H9 (cell line): ENCODE data around the gene C20orf202. TPM values are rescaled to one million over a fixed set of nuclear protein-coding genes. Genes with fewer than 3 reads are reported as not detected.

Source experiments
- DNase-seq: peaks from one replicate; pipeline ENCODE4 v3.0.0-alpha.2; 2017
- H2AFZ ChIP-seq: one replicate; pipeline ENCODE4 v1.6.1; 2013; ENCODE audit warnings: mild to moderate bottlenecking, low read length, control low read depth, moderate library complexity
- H2AK5ac ChIP-seq: 2 replicates; pipeline ENCODE4 v1.6.1; 2013; ENCODE audit warnings: low read length, control low read depth, mixed read lengths; ENCODE audit not compliant: insufficient read length
- H2BK120ac ChIP-seq: one replicate; pipeline ENCODE4 v1.6.1; 2013; ENCODE audit warnings: low read depth, mild to moderate bottlenecking, low read length, control low read depth, inconsistent platforms; ENCODE audit not compliant: poor library complexity, severe bottlenecking
- H2BK12ac ChIP-seq: 2 replicates; pipeline ENCODE4 v1.6.1; 2013; ENCODE audit warnings: low read length, control low read depth, mixed read lengths, low read depth; ENCODE audit not compliant: insufficient read length
- H2BK15ac ChIP-seq: 2 replicates; pipeline ENCODE4 v1.6.1; 2013; ENCODE audit warnings: low read depth, low read length, control low read depth
- H2BK20ac ChIP-seq: one replicate; pipeline ENCODE4 v1.6.1; 2013; ENCODE audit warnings: low read depth, mild to moderate bottlenecking, low read length, control low read depth, inconsistent platforms; ENCODE audit not compliant: poor library complexity, severe bottlenecking
- H2BK5ac ChIP-seq: 2 replicates; pipeline ENCODE4 v1.6.1; 2013; ENCODE audit warnings: low read length, control low read depth, mixed read lengths; ENCODE audit not compliant: insufficient read length
- H3K14ac ChIP-seq: 2 replicates; pipeline ENCODE4 v1.6.1; 2013; ENCODE audit warnings: low read length, control low read depth; ENCODE audit not compliant: insufficient read depth
- H3K18ac ChIP-seq: 2 replicates; pipeline ENCODE4 v1.6.1; 2013; ENCODE audit warnings: low read depth, mild to moderate bottlenecking, mixed read lengths, low read length, control low read depth; ENCODE audit not compliant: insufficient read length
- H3K23ac ChIP-seq: 2 replicates; pipeline ENCODE4 v1.6.1; 2013; ENCODE audit warnings: low read length, control low read depth, mixed read lengths, low read depth; ENCODE audit not compliant: insufficient read length
- H3K23me2 ChIP-seq: 2 replicates; pipeline ENCODE4 v1.6.1; 2013; ENCODE audit warnings: low read depth, mild to moderate bottlenecking, mixed read lengths, low read length, control low read depth; ENCODE audit not compliant: insufficient read length, poor library complexity, severe bottlenecking
- H3K27ac ChIP-seq: 2 replicates; pipeline ENCODE4 v1.5.1; 2013; ENCODE audit warnings: low read length, control low read depth, mixed read lengths, low read depth; ENCODE audit not compliant: insufficient read length
- H3K27me3 ChIP-seq: 2 replicates; pipeline ENCODE4 v1.6.1; 2013; ENCODE audit warnings: low read length, control low read depth, inconsistent platforms; ENCODE audit not compliant: insufficient read depth
- H3K4ac ChIP-seq: 2 replicates; pipeline ENCODE4 v1.6.1; 2013; ENCODE audit warnings: low read depth, mild to moderate bottlenecking, control low read depth, inconsistent platforms, low read length, moderate library complexity
- H3K4me1 ChIP-seq: 2 replicates; pipeline ENCODE4 v1.6.1; 2013; ENCODE audit warnings: low read length, control low read depth, inconsistent platforms; ENCODE audit not compliant: insufficient read depth
- H3K4me2 ChIP-seq: 2 replicates; pipeline ENCODE4 v1.6.1; 2013; ENCODE audit warnings: low read length, control low read depth, mixed read lengths; ENCODE audit not compliant: insufficient read length, insufficient read depth
- H3K56ac ChIP-seq: 2 replicates; pipeline ENCODE4 v1.6.1; 2013; ENCODE audit warnings: low read depth, mild to moderate bottlenecking, mixed read lengths, low read length, control low read depth; ENCODE audit not compliant: insufficient read length
- H3K79me1 ChIP-seq: 2 replicates; pipeline ENCODE4 v1.6.1; 2013; ENCODE audit warnings: low read depth, mild to moderate bottlenecking, moderate library complexity, low read length, control low read depth, inconsistent platforms; ENCODE audit not compliant: insufficient read depth, poor library complexity, severe bottlenecking
- H3K79me2 ChIP-seq: 2 replicates; pipeline ENCODE4 v1.6.1; 2013; ENCODE audit warnings: low read length, control low read depth, inconsistent platforms; ENCODE audit not compliant: insufficient read depth
- H3K9ac ChIP-seq: 2 replicates; pipeline ENCODE4 v1.6.1; 2013; ENCODE audit warnings: low read length, control low read depth, mixed read lengths; ENCODE audit not compliant: insufficient read length; ENCODE audit errors: extremely low read depth
- H3K9me3 ChIP-seq: one replicate; pipeline ENCODE4 v1.6.1; 2013; ENCODE audit warnings: low read depth, low read length, inconsistent platforms; ENCODE audit not compliant: control insufficient read depth
- H3T11ph ChIP-seq: one replicate; pipeline ENCODE4 v1.6.1; 2013; ENCODE audit warnings: mild to moderate bottlenecking, low read length, control low read depth, inconsistent platforms
- H4K20me1 ChIP-seq: one replicate; pipeline ENCODE4 v1.6.1; 2013; ENCODE audit not compliant: control insufficient read depth, insufficient read length, insufficient read depth
- H4K5ac ChIP-seq: 2 replicates; pipeline ENCODE4 v1.6.1; 2013; ENCODE audit warnings: low read depth, mild to moderate bottlenecking, mixed read lengths, low read length, control low read depth; ENCODE audit not compliant: insufficient read length
- H4K8ac ChIP-seq: replicated peaks from 2 replicates; pipeline ENCODE4 v1.6.1; 2013; ENCODE audit warnings: low read length, control low read depth, mixed read lengths, low read depth; ENCODE audit not compliant: insufficient read length
- H4K91ac ChIP-seq: 2 replicates; pipeline ENCODE4 v1.6.1; 2013; ENCODE audit warnings: low read depth, mild to moderate bottlenecking, moderate library complexity, mixed read lengths, low read length, control low read depth; ENCODE audit not compliant: insufficient read length
- H3K27ac Mint-ChIP-seq, 3 experiments: 2 replicates in 2 of 3; 3 replicates in 1 of 3; pipeline ENCODE4 v1.8.0; 2020 to 2021; ENCODE audit warnings: mixed read lengths in 3 of 3, mild to moderate bottlenecking in 1 of 3, moderate library complexity in 1 of 3
- H3K27me3 Mint-ChIP-seq: 2 replicates; pipeline ENCODE4 v1.8.0; 2021; ENCODE audit warnings: low read depth, mild to moderate bottlenecking, moderate library complexity, mixed read lengths
- H3K36me3 Mint-ChIP-seq, 3 experiments: 2 replicates in 2 of 3; 3 replicates in 1 of 3; pipeline ENCODE4 v1.8.0; 2020 to 2021; ENCODE audit warnings: low read depth in 3 of 3, mixed read lengths in 3 of 3; ENCODE audit not compliant: insufficient read depth in 1 of 3
- H3K4me1 Mint-ChIP-seq, 2 experiments: 2 replicates each; pipeline ENCODE4 v1.8.0; 2020; ENCODE audit warnings: mixed read lengths in 2 of 2
- H3K4me3 Mint-ChIP-seq, 2 experiments: 2 replicates in 1 of 2; 3 replicates in 1 of 2; pipeline ENCODE4 v1.8.0; 2020 to 2021; ENCODE audit warnings: mild to moderate bottlenecking in 2 of 2, mixed read lengths in 2 of 2, moderate library complexity in 1 of 2
- H3K9me3 Mint-ChIP-seq, 2 experiments: 2 replicates in 1 of 2; 3 replicates in 1 of 2; pipeline ENCODE4 v1.8.0; 2020; ENCODE audit warnings: mild to moderate bottlenecking in 2 of 2, mixed read lengths in 2 of 2, moderate library complexity in 1 of 2
- CTCF ChIP-seq: fragments of 200-600 bp; sonication (generic); conservative IDR thresholded peaks from 3 replicates; pipeline ENCODE4 v1.8.0; 2021; ENCODE audit warnings: antibody characterized with exemption, mild to moderate bottlenecking
- WGBS: extraction: QIAGEN DNeasy Blood & Tissue Kit; methylation state at CpG from one replicate; pipeline ENCODE4 v1.1.7; 2013; ENCODE audit warnings: missing lambda C conversion rate, low lambda C conversion rate, mixed read lengths; ENCODE audit not compliant: insufficient read length; ENCODE audit errors: extremely low coverage; 5-methylcytosine and 5-hydroxymethylcytosine counted together
- total RNA-seq: library from RNA; stranded (reverse); gene quantifications from 2 replicates; pipeline ENCODE4 v1.2.1, GENCODE V29; 2021

Gene C20orf202
- total RNA-seq, 1 experiment from 2014 or later, result 0.13 TPM

GRCh38 chr20:1195226-1195625, 8.0 kb upstream of the C20orf202 start:
- H3K27ac ChIP-seq, result no peak overlapping the region
- no peaks in the 10 kb centered on the region for H4K20me1 ChIP-seq
- Mint-ChIP-seq H3K9me3 (peaks cover 0 to 3% of the 10 kb centered on the region in 2 experiments; a peak in 1 of 5 replicates), H3K36me3 (no peaks in the 10 kb centered on the region), H3K4me3 (no peak overlapping the region), H3K4me1 (no peaks in the 10 kb centered on the region), H3K27ac (no peak overlapping the region), H3K27me3 (peaks cover 36% of the 10 kb centered on the region)
- no peak overlapping the region for H2BK5ac ChIP-seq
- H3K79me1 ChIP-seq, result no peaks in the 10 kb centered on the region
- no peak overlapping the region for H3T11ph ChIP-seq
- H2AFZ ChIP-seq, result no peak overlapping the region
- no peaks in the 10 kb centered on the region for H3K9me3 ChIP-seq
- H3K23me2 ChIP-seq, result no peaks in the 10 kb centered on the region
- TF ChIP-seq CTCF, result no peak
- no peak overlapping the region for H3K18ac ChIP-seq
- no peak overlapping the region for H3K56ac ChIP-seq
- no peak overlapping the region for H3K4me2 ChIP-seq
- no peak overlapping the region for H2AK5ac ChIP-seq
- no peak overlapping the region for H2BK15ac ChIP-seq
- no peak overlapping the region for H2BK20ac ChIP-seq
- no peak overlapping the region for H2BK12ac ChIP-seq
- H4K91ac ChIP-seq, result no peak overlapping the region
- no peak overlapping the region for H2BK120ac ChIP-seq
- H3K9ac ChIP-seq, result no peak overlapping the region
- DNase-seq, result no peak
- no peaks in the 10 kb centered on the region for H3K79me2 ChIP-seq
- no CpG with 5 or more reads among the region's 1 CpG for WGBS
- no peak overlapping the region for H4K8ac ChIP-seq
- no peak overlapping the region for H3K23ac ChIP-seq
- no peaks in the 10 kb centered on the region for H3K4me1 ChIP-seq
- H3K4ac ChIP-seq, result no peak overlapping the region
- peaks cover 3% of the 10 kb centered on the region; the same call in 1 of the 2 replicates for H3K27me3 ChIP-seq
- no peak overlapping the region for H3K14ac ChIP-seq
- no peak overlapping the region for H4K5ac ChIP-seq
